ENCODE results near the gene MPPED2.

Gene MPPED2

GRCh38 chr11:30543066-30543465 lies 43.1 kb downstream of the MPPED2 start:
- in situ Hi-C loops (cut with MboI; ENCODE audit: low pct_unique_long_range_greater_than_20kb, low sequenced_read_pairs): no loop called here
- no peak for DNase-seq

GRCh38 chr11:30540781-30541180 lies 45.4 kb downstream of the MPPED2 start:
- in situ Hi-C loops (cut with MboI; ENCODE audit: low pct_unique_long_range_greater_than_20kb, low sequenced_read_pairs): no loop called here

GRCh38 chr11:30538251-30538650 lies 47.9 kb downstream of the MPPED2 start:
- DNase-seq: no peak
- in situ Hi-C loops (cut with MboI; ENCODE audit: low pct_unique_long_range_greater_than_20kb, low sequenced_read_pairs): no loop called here

More at GRCh38 chr11:30540781-30541180, 45.4 kb downstream of the MPPED2 start:
- no peak for DNase-seq

- in situ Hi-C loops (cut with MboI; ENCODE audit: low pct_unique_long_range_greater_than_20kb, low sequenced_read_pairs): no loop called here
- DNase-seq: no peak
Observed at GRCh38 chr11:30535818-30536217, 50.3 kb downstream of the MPPED2 start.

GRCh38 chr11:30533445-30533947 lies 52.7 kb downstream of the MPPED2 start:
- in situ Hi-C loops (cut with MboI; ENCODE audit: low pct_unique_long_range_greater_than_20kb, low sequenced_read_pairs): no loop called here
- no peak for DNase-seq

GRCh38 chr11:30527566-30527965 lies 58.6 kb downstream of the MPPED2 start:
- in situ Hi-C loops (cut with MboI; ENCODE audit: low pct_unique_long_range_greater_than_20kb, low sequenced_read_pairs): no loop called here
- DNase-seq: no peak

- in situ Hi-C loops (cut with MboI; ENCODE audit: low pct_unique_long_range_greater_than_20kb, low sequenced_read_pairs): no loop called here
- DNase-seq: no peak
Observed at GRCh38 chr11:30526558-30526957, 59.6 kb downstream of the MPPED2 start.

- DNase-seq: no peak
- in situ Hi-C loops (cut with MboI; ENCODE audit: low pct_unique_long_range_greater_than_20kb, low sequenced_read_pairs): no loop called here
Observed at GRCh38 chr11:30522536-30523243, 63.5 kb downstream of the MPPED2 start.

GRCh38 chr11:30521297-30522071 lies 64.7 kb downstream of the MPPED2 start:
- in situ Hi-C loops (cut with MboI; ENCODE audit: low pct_unique_long_range_greater_than_20kb, low sequenced_read_pairs): no loop called here
- no peak for DNase-seq

- in situ Hi-C loops (cut with MboI; ENCODE audit: low pct_unique_long_range_greater_than_20kb, low sequenced_read_pairs): no loop called here
- DNase-seq: no peak
Observed at GRCh38 chr11:30513087-30513486, 73.1 kb downstream of the MPPED2 start.

GRCh38 chr11:30511408-30511807 lies 74.7 kb downstream of the MPPED2 start:
- in situ Hi-C loops (cut with MboI; ENCODE audit: low pct_unique_long_range_greater_than_20kb, low sequenced_read_pairs): no loop called here
- DNase-seq: no peak

GRCh38 chr11:30510750-30511149 lies 75.4 kb downstream of the MPPED2 start:
- no peak for DNase-seq
- in situ Hi-C loops (cut with MboI; ENCODE audit: low pct_unique_long_range_greater_than_20kb, low sequenced_read_pairs): no loop called here

- in situ Hi-C loops (cut with MboI; ENCODE audit: low pct_unique_long_range_greater_than_20kb, low sequenced_read_pairs): no loop called here
- DNase-seq: no peak
Observed at GRCh38 chr11:30509364-30509763, 76.8 kb downstream of the MPPED2 start.

GRCh38 chr11:30508594-30508993 lies 77.6 kb downstream of the MPPED2 start:
- in situ Hi-C loops (cut with MboI; ENCODE audit: low pct_unique_long_range_greater_than_20kb, low sequenced_read_pairs): no loop called here
- DNase-seq: no peak

- in situ Hi-C loops (cut with MboI; ENCODE audit: low pct_unique_long_range_greater_than_20kb, low sequenced_read_pairs): no loop called here
- no peak for DNase-seq
Observed at GRCh38 chr11:30505603-30506002, 80.5 kb downstream of the MPPED2 start.

- no peak for DNase-seq
- in situ Hi-C loops (cut with MboI; ENCODE audit: low pct_unique_long_range_greater_than_20kb, low sequenced_read_pairs): no loop called here
Observed at GRCh38 chr11:30504468-30504867, 81.7 kb downstream of the MPPED2 start.

GRCh38 chr11:30503156-30503555 lies 83.0 kb downstream of the MPPED2 start:
- DNase-seq: no peak
- in situ Hi-C loops (cut with MboI; ENCODE audit: low pct_unique_long_range_greater_than_20kb, low sequenced_read_pairs): no loop called here

GRCh38 chr11:30502305-30502704 lies 83.8 kb downstream of the MPPED2 start:
- in situ Hi-C loops (cut with MboI; ENCODE audit: low pct_unique_long_range_greater_than_20kb, low sequenced_read_pairs): no loop called here
- DNase-seq: no peak

GRCh38 chr11:30501744-30502143 lies 84.4 kb downstream of the MPPED2 start:
- in situ Hi-C loops (cut with MboI; ENCODE audit: low pct_unique_long_range_greater_than_20kb, low sequenced_read_pairs): no loop called here
- no peak for DNase-seq

- in situ Hi-C loops (cut with MboI; ENCODE audit: low pct_unique_long_range_greater_than_20kb, low sequenced_read_pairs): no loop called here
- DNase-seq: no peak
Observed at GRCh38 chr11:30499940-30500339, 86.2 kb downstream of the MPPED2 start.
